Cardiac muscle cell (in vitro differentiated cells and primary cell): ENCODE results near the gene EPHA8. TPM values are rescaled to one million over a fixed set of nuclear protein-coding genes. Genes with fewer than 3 reads are reported as not detected.

ENCODE experiments used
- DNase-seq, 2 donors: peaks; one replicate each; pipeline versions ENCODE4 v3.0.0 to v3.0.0-alpha.2; 2010 to 2017; ENCODE audit warnings: low read depth in 1 of 2, low spot score in 1 of 2
- H3K27ac ChIP-seq: fragments of 200-600 bp; sonication (generic); 2 replicates; pipeline ENCODE4 v1.5.1; 2016
- H3K27me3 ChIP-seq: fragments of 200-600 bp; sonication (generic); 2 replicates; pipeline ENCODE4 v1.6.0; 2016; ENCODE audit warnings: control low read depth
- H3K36me3 ChIP-seq: fragments of 200-600 bp; sonication (generic); 2 replicates; pipeline ENCODE4 v1.5.1; 2016; ENCODE audit warnings: control low read depth
- H3K4me1 ChIP-seq: fragments of 200-600 bp; sonication (generic); 2 replicates; pipeline ENCODE4 v1.8.1; 2017; ENCODE audit warnings: low read depth, mild to moderate bottlenecking, mixed run types
- H3K4me3 ChIP-seq: fragments of 200-600 bp; sonication (generic); 2 replicates; pipeline ENCODE4 v1.5.1; 2016; ENCODE audit warnings: mild to moderate bottlenecking
- H3K9me3 ChIP-seq: fragments of 200-600 bp; sonication (generic); 2 replicates; pipeline ENCODE4 v1.5.1; 2017; ENCODE audit warnings: low read depth, mild to moderate bottlenecking, control low read depth
- polyA plus RNA-seq: library from polyadenylated mRNA; unstranded; fragments of >200 nt; fragmentation: Nextera tagmentation; extraction: Ambion mirVana; gene quantifications from 2 replicates; pipeline ENCODE4 v1.2.1, GENCODE V29; 2016
- total RNA-seq: library from RNA; depleted of rRNA; stranded (reverse); fragments of >200 nt; gene quantifications from 2 replicates; pipeline ENCODE4 v1.2.3, GENCODE V29; 2016
- TF ChIP-seq, protein P1 (sequence below): IDR thresholded peaks from 2 replicates; pipeline ENCODE4 v1.5.1; 2012; ENCODE audit warnings: low read depth, mild to moderate bottlenecking, low read length

Gene EPHA8
- total and polyA plus RNA-seq, 2 experiments from 2014 or later, result 4.7 to 10.9 TPM

DNA sequence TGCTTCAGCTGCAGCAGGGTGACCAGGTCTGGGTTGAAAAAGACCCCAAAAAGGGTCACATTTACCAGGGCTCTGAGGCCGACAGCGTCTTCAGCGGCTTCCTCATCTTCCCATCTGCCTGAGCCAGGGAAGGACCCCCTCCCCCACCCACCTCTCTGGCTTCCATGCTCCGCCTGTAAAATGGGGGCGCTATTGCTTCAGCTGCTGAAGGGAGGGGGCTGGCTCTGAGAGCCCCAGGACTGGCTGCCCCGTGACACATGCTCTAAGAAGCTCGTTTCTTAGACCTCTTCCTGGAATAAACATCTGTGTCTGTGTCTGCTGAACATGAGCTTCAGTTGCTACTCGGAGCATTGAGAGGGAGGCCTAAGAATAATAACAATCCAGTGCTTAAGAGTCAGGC, 76.0 kb downstream of the EPHA8 start:
- Histone ChIP-seq H3K36me3 (no peaks in the 10 kb centered on the region), H3K4me1 (no peaks in the 10 kb centered on the region), H3K4me3 (no peak overlapping the region), H3K9me3 (no peaks in the 10 kb centered on the region), H3K27me3 (peaks cover 17% of the 10 kb centered on the region), H3K27ac (no peak overlapping the region)
- peak in 1 of 2 donors; percentile 33 for DNase-seq
- TF ChIP-seq, protein P1, sequence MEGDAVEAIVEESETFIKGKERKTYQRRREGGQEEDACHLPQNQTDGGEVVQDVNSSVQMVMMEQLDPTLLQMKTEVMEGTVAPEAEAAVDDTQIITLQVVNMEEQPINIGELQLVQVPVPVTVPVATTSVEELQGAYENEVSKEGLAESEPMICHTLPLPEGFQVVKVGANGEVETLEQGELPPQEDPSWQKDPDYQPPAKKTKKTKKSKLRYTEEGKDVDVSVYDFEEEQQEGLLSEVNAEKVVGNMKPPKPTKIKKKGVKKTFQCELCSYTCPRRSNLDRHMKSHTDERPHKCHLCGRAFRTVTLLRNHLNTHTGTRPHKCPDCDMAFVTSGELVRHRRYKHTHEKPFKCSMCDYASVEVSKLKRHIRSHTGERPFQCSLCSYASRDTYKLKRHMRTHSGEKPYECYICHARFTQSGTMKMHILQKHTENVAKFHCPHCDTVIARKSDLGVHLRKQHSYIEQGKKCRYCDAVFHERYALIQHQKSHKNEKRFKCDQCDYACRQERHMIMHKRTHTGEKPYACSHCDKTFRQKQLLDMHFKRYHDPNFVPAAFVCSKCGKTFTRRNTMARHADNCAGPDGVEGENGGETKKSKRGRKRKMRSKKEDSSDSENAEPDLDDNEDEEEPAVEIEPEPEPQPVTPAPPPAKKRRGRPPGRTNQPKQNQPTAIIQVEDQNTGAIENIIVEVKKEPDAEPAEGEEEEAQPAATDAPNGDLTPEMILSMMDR, result peak; percentile 5

- no peak overlapping the region for H3K27ac ChIP-seq
- DNase-seq, result no peak
- H3K4me3 ChIP-seq, result no peak overlapping the region
- no peaks in the 10 kb centered on the region for H3K9me3 ChIP-seq
- H3K27me3 ChIP-seq, result peaks cover 27% of the 10 kb centered on the region
- no peaks in the 10 kb centered on the region for H3K36me3 ChIP-seq
- TF ChIP-seq, protein P1, result no peak
- H3K4me1 ChIP-seq, result no peaks in the 10 kb centered on the region
Observed at GRCh38 chr1:22641247-22641646, 78.0 kb downstream of the EPHA8 start.

GRCh38 chr1:22641906-22642636, 78.8 kb downstream of the EPHA8 start:
- TF ChIP-seq, protein P1, result peak; percentile 93
- Histone ChIP-seq H3K4me1 (no peaks in the 10 kb centered on the region), H3K27ac (no peak overlapping the region), H3K36me3 (no peaks in the 10 kb centered on the region), H3K9me3 (no peaks in the 10 kb centered on the region), H3K4me3 (no peak overlapping the region), H3K27me3 (peaks cover 28% of the 10 kb centered on the region)
- peak; percentile 63 to 84 for DNase-seq

GRCh38 chr1:22643381-22643780, 80.1 kb downstream of the EPHA8 start, which contains the start of gene C1QC:
TSS of gene C1QC (plus strand) at chr1:22643633. CDS start at chr1:22644024, 391 bp downstream.
- H3K36me3 ChIP-seq, result no peaks in the 10 kb centered on the region
- H3K4me3 ChIP-seq, result no peak within 1 kb of the TSS
- H3K4me1 ChIP-seq, result no peaks in the 10 kb centered on the region
- H3K27me3 ChIP-seq, result peaks cover 26% of the 10 kb centered on the region
- TF ChIP-seq, protein P1, result no peak
- no peak within 1 kb of the TSS for H3K27ac ChIP-seq
- DNase-seq, result no peak
- no peaks in the 10 kb centered on the region for H3K9me3 ChIP-seq

DNA sequence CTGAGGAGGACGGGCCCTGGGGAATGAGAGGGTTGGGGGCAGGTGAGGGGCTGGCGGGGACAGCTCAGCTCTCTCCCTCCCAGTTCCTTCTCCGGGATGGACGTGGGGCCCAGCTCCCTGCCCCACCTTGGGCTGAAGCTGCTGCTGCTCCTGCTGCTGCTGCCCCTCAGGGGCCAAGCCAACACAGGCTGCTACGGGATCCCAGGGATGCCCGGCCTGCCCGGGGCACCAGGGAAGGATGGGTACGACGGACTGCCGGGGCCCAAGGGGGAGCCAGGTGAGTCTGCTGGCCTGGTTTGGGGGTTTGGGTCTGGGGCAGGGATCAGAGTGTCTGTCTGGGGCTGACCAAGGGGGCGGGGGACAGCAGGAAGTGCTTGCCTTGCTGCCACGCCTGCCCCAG, 80.6 kb downstream of the EPHA8 start:
- no peak overlapping the region for H3K4me3 ChIP-seq
- H3K9me3 ChIP-seq, result no peaks in the 10 kb centered on the region
- TF ChIP-seq, protein P1, result no peak
- peaks cover 26% of the 10 kb centered on the region for H3K27me3 ChIP-seq
- no peaks in the 10 kb centered on the region for H3K4me1 ChIP-seq
- H3K27ac ChIP-seq, result no peak overlapping the region
- DNase-seq, result no peak
- no peaks in the 10 kb centered on the region for H3K36me3 ChIP-seq
